Esophagus squamous epithelium (tissue), 4 donors: ENCODE data around the gene TCL1B.

Experiments used
- CTCF ChIP-seq, 6 experiments: fragments of 450-650 bp in 4 of 6; fragments of 200-600 bp in 2 of 6; sonication (generic) in 2 of 6; IDR thresholded peaks; one replicate each; pipeline ENCODE4 v1.5.1; 2016 to 2019; ENCODE audit warnings: antibody characterized with exemption in 6 of 6, mild to moderate bottlenecking in 4 of 6, moderate library complexity in 4 of 6
- POLR2A ChIP-seq, 4 donors: fragments of 450-650 bp; IDR thresholded peaks; one replicate each; pipeline ENCODE4 v1.6.1; 2017; ENCODE audit warnings: antibody characterized with exemption in 4 of 4, mild to moderate bottlenecking in 4 of 4, moderate library complexity in 3 of 4

- TF ChIP-seq CTCF (IDR thresholded peaks at IDR 0.05) (no peak), POLR2A (IDR thresholded peaks at IDR 0.05) (no peak)
Observed at GRCh38 chr14:95686935-95687334, 709 bp downstream of the TCL1B start.
